Sigmoid colon (tissue), 4 donors: ENCODE data around the gene OSGEPL1.

Experiments used
- CTCF ChIP-seq, 4 experiments: fragments of 450-650 bp in 3 of 4; fragments of 200-600 bp in 1 of 4; IDR thresholded peaks; one replicate each; pipeline ENCODE4 v1.5.1; 2016 to 2019; ENCODE audit warnings: antibody characterized with exemption in 4 of 4, mild to moderate bottlenecking in 3 of 4, moderate library complexity in 2 of 4
- POLR2A ChIP-seq, 2 donors: fragments of 450-650 bp; IDR thresholded peaks; one replicate each; pipeline ENCODE4 v1.6.1; 2016; ENCODE audit warnings: antibody characterized with exemption in 2 of 2, mild to moderate bottlenecking in 2 of 2, moderate library complexity in 2 of 2
- POLR2AphosphoS5 ChIP-seq, 4 donors: sonication (generic); formaldehyde crosslinking; IDR thresholded peaks; one replicate each; pipeline ENCODE4 v1.6.1; 2017; ENCODE audit warnings: antibody characterized with exemption in 4 of 4

GRCh38 chr2:189782221-189782671, 19.7 kb upstream of the OSGEPL1 start:
- no peak for TF ChIP-seq POLR2A (IDR thresholded peaks at IDR 0.05)
- TF ChIP-seq POLR2AphosphoS5 (IDR thresholded peaks at IDR 0.05), result no peak
- TF ChIP-seq CTCF (IDR thresholded peaks at IDR 0.05), result no peak
